Frontal cortex (tissue), 4 donors: Measurements from ENCODE around the gene ZMYND10. TPM values are rescaled to one million over a fixed set of nuclear protein-coding genes. Genes with fewer than 3 reads are reported as not detected.

Experiments used
- DNase-seq, 2 donors: peaks; one replicate each; pipeline ENCODE4 v3.0.0; 2012; ENCODE audit warnings: low spot score in 2 of 2
- FAIRE-seq: peaks from 2 replicates; lab custom pipeline; 2012; peaks lifted over from hg19 to GRCh38; lab: Jason Lieb, UNC
- total RNA-seq: library from RNA; depleted of rRNA; stranded (reverse); fragments of >200 nt; gene quantifications from one replicate; pipeline ENCODE4 v1.2.3, GENCODE V29; 2014
- donor health status: control.
- donor health status: control.
- donor health status: control.

Gene ZMYND10
- total RNA-seq, 1 donor from 2014 or later: 3.7 TPM

GRCh38 chr3:50330330-50330729, 15.2 kb downstream of the ZMYND10 start:
- no peak for DNase-seq
- no peak for FAIRE-seq

DNA sequence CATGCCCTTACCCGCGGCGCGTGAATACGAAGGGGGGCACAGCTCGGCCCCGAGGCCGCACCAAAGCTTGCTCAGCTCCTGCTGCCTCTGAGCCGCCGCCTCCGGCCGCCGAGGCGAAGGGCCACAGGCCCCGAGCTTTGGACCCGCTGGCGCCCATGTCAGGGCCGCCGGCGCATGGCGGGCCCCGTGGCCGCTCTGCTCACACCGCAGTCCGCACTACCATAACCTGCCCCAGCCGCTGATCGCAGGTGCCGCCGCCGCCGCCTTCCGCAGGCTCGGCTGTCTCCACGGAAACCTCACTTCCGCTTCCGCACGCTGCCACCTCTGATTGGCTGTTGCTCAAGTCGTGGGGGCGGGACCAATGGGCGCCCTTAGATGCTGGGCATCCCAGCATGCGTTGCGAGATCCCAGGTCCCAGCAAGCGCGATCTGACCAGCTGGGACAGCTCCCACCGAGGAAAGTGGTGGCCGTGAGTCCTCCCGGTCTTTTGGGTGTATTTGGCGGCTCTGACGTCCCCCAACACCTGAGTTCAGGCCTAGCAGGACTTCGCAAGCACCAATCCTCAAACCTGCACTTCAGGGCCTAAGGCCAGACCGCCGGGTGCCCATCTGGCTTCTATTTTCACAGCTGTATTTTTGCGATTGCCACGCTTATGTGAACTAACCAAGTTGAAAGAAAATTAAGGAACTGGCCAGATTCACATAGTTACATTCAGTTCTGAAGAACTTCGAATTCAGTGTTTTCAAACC, 17.4 kb downstream of the ZMYND10 start, which contains the start of gene TUSC2:
TSS of gene TUSC2 (minus strand) at position 281 of the 749 bp plus-strand sequence. CDS start at position 157, 124 bp downstream.
- FAIRE-seq: peak; percentile 77
- peak; percentile 95 to 97 for DNase-seq

GRCh38 chr3:50327129-50327528, 18.4 kb downstream of the ZMYND10 start:
- no peak for DNase-seq
- no peak for FAIRE-seq

- DNase-seq (no peak), FAIRE-seq (no peak)
Measured at GRCh38 chr3:50326182-50326541, 19.4 kb downstream of the ZMYND10 start.

GRCh38 chr3:50325497-50326181, 19.9 kb downstream of the ZMYND10 start:
- FAIRE-seq (no peak), DNase-seq (no peak)

- no peak for DNase-seq
- no peak for FAIRE-seq
Measured at GRCh38 chr3:50325113-50325480, 20.4 kb downstream of the ZMYND10 start.

GRCh38 chr3:50324351-50325112, 21.0 kb downstream of the ZMYND10 start:
- DNase-seq (peak; percentile 79), FAIRE-seq (no peak)

DNA sequence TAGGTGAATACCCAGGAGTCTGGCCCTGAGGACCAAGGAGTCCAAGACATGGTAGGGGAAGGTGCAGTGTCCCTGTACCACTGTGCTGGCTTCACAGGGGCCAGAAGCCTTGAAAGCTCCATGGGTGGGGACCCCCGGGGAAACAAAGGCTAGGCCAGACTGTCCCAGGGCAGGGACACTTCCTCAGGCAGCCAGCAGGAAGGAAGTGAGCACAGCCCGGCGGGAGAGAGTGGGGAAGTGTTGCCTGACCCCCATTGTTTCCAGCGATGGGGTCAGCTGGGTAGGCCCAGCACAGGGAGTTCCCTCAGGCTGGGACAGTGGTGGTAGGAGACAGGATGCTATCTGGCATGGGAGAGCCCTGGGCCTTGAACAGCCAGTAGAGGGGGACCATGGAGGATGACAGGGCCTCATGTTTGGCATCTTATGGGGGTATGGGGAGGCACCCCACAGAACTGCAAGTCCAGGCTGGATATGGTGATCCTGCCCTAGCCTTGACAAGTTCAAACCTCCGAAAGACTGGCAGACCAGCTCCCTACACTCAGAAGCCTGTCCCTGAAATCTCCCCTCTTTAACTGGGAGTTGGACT, 21.8 kb downstream of the ZMYND10 start:
- DNase-seq (no peak), FAIRE-seq (no peak)

- no peak for DNase-seq
- no peak for FAIRE-seq
Measured at GRCh38 chr3:50323092-50323600, 22.4 kb downstream of the ZMYND10 start.

- DNase-seq: no peak
- no peak for FAIRE-seq
Measured at GRCh38 chr3:50322386-50323091, 23.0 kb downstream of the ZMYND10 start, which contains the start of gene HYAL2. TSS of gene HYAL2 (minus strand) at chr3:50322745. CDS start at chr3:50320489, 2,256 bp downstream.

DNA sequence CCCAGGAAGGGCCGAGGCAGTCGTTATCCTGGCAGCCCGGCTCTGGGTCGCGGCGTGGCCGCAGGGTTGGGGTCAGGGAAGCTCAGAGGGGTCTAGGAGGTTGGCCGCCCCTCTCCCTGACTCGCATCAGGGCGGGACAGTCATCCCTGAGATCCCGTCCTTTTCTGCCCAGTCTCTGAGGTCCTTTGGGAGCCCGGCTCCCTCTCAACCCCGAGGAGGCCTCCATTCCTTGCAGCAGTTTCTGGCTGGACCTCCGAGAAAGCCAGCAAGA, 23.5 kb downstream of the ZMYND10 start:
- FAIRE-seq (no peak), DNase-seq (no peak)

- DNase-seq (peak; percentile 90 to 91), FAIRE-seq (no peak)
Measured at GRCh38 chr3:50321336-50322114, 24.0 kb downstream of the ZMYND10 start.

DNA sequence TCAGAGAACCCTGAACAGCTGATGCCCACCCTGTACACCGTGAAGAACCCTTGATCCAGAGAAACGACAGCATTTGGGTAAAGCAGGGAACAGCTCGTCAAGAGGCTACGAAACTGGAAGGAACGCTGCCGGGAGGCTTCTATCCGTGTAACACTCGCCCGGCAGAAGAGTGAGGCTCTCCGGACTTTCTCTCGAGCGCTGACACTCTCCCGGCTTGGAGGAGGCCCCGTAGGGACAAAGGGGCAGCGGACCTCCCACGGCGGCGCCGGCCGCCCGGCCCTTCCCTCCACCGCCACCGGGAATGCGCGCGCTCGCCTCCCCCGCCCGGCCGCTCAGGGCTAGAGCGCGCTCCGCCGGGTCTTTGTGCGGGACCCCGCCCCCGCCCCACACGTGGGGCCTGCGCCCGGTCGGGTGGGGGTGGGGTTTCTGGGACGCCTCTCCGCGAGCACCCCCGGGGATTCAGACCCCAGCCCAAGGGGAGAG, 24.6 kb downstream of the ZMYND10 start:
- FAIRE-seq: no peak

DNA sequence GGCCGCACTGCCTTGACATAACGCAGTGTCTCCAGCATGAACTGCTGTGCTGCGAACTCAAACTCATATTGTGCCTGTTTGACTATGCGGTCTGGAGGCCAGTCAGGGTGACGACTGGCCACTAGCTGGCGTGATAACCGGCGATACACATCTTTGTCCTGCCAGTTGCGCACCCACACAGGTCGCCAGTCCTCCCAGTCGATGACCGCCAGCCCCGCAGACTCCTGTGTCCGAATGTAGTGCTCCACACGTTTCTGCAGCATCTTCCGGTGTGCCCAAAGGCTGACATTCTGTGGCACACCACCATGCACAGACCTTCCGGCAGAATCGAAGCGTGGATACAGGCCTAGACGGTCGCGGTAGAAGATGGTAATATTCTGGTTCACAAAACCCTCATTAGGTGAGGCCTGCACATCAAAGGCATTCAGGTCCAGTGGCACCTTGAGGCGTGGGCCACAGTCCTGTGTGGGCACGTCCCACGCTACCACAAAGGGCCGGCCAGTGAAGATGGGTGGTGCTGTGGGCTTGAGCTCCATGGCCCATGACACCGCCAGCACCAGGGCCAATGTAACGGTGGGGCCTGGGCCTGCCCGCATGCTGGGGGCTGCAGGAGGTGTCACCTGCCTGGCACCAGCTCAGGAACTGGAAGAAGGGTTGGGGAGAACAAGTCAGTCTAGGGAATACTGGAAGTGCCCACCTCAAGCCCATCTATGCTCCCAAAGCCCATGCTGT, 25.5 kb downstream of the ZMYND10 start:
- no peak for FAIRE-seq
- no peak for DNase-seq

More for the DNA sequence above, 24.6 kb downstream of the ZMYND10 start:
- DNase-seq: peak; percentile 88 to 91

GRCh38 chr3:50319181-50319893, 26.2 kb downstream of the ZMYND10 start:
- DNase-seq (no peak), FAIRE-seq (no peak)

DNA sequence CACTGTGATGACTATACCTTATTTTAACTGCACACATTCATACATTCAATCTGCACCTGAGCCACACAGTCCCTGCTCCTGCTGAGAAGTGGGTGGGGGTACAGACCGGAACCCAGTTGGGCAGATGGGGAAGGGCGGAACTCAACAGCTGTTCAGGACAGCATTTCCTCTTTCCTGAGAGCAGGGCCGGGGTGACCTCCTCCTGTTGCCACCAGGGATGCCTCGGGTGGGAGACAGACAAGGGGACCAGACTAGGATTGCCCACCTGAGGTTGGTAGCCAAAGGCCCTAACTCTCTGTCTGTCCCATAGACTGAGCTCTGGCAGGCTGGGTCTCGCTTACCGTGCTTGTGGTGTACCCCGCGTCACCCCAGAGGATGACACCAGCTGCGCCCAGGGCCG, 26.9 kb downstream of the ZMYND10 start:
- no peak for DNase-seq
- no peak for FAIRE-seq

GRCh38 chr3:50318163-50318562, 27.4 kb downstream of the ZMYND10 start:
- no peak for FAIRE-seq
- DNase-seq: no peak
